HG03432 (cell line): Measurements from ENCODE around the gene HMOX2.

Source experiments
- ATAC-seq: cut with Tn5 transposase; IDR thresholded peaks from one replicate; pipeline ENCODE4 v1.9.1; 2021; ENCODE audit warnings: mild to moderate bottlenecking, moderate library complexity; ENCODE audit not compliant: unreplicated experiment

The HMOX2 gene

DNA sequence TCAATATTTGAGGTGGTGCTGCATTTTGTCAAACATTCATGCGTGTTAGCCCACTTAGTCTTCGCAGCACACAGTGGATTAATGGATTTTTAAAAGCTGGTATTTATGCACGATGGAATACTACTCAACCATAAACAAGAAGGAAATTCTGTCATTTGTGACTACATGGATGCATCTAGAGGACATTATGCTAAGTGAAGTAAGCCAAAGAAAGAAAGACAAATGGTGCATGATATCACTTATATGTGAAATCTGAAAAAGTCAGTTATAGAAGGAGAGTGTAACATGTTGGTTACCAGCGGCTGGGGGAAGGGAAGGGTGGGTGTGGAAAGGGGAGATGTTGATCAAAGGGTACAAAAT is 23.0 kb downstream of the HMOX2 start:
- ATAC-seq: no peak

DNA sequence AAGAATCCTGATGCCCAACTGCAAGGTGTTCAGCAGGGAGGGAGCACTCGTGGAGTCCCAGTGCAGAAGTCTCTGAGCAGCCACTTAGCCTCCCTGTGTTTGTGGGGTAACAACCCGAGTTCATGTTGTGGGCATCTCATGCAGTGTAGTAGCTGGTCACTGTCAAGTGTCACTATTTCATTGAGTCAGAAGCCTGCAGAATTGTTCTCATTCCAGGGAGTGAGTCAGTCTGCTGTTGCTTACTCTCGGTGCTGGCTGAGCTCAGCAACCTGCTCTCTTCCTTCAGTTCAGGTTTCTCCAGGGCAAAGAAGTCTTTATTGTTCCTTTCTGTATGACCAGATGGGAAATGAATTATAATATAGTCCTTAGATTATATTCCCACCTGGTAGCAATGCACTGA is 24.1 kb downstream of the HMOX2 start:
- ATAC-seq: no peak

DNA sequence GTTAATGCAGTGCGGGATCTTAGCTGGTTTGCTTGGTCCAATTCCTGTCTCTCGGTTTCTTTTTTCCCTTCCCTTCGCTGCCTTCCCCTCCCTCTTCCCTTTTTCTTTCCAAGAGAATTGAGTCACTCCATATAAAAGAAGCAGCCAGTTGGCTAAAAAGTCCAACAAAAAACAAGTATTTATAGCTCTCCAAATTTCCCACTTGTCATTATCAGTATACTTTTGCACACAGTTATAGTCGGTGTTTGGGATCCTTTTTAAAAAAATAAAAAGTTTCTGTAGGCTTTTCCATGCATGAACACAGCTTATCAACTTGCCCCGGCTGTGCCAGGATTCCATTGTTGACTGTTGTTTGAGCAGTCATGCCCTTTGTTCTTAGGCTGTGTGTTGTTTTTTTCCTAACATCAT is 24.9 kb downstream of the HMOX2 start:
- ATAC-seq: no peak

- ATAC-seq: peak; percentile 73
Measured at GRCh38 chr16:4505356-4506147, 29.4 kb downstream of the HMOX2 start.

GRCh38 chr16:4506450-4506849 is 30.3 kb downstream of the HMOX2 start:
- ATAC-seq: peak; percentile 67

GRCh38 chr16:4507588-4508345 is 31.6 kb downstream of the HMOX2 start:
- no peak for ATAC-seq

DNA sequence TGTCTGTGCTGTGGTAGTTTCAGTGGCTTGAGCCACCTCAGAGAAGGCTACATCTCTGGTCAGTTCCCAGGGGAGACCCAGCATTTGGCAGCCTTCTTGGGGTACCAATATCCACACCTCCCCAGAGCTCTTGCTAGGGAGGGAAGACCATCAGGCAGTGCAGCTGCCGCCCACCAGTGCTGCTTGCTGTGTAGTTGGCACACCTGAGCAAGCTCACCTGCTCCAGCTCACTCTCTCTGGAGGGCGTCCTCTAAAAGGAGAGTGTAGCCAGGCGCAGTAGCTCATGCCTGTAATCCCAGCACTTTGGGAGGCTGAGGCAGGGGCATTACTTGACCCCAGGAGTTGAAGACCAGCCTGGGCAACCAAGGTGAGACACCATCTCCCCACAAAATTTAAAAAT is 32.6 kb downstream of the HMOX2 start:
- ATAC-seq: no peak

- no peak for ATAC-seq
Measured at GRCh38 chr16:4509420-4509819, 33.2 kb downstream of the HMOX2 start.

- no peak for ATAC-seq
Measured at GRCh38 chr16:4510131-4510530, 33.9 kb downstream of the HMOX2 start.

DNA sequence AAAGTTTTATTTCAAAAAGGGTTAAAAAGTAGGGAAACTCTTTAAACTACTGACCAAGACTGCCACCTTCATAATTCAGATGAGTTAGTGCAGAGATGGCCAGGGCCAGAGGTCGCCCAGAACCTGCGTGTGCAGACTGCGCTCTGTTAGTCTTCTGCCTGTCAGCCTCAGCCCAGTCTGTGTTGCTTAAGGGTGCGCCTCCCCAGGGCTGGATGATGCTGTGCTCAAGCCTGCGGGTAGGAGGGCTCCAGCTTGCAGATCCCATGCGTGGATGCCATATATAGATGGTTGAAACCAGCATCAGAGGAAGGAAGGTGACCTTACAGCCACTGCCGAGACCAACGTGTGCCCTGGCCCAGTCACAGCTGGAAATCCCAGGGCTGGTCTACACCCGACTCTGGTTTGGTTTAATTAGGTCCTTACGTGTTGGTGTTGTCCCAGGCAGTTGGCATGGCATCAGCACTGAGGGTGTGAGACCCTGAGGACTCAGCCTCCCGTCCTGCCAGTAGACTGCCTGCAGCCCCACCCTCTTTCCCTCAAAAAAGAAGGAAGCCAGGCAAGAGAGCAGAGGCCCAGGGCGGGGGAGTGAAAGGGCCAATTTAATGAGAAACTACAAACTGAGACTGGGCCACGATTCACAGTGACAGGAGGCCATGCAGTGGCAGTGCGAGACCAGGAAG is 34.7 kb downstream of the HMOX2 start:
- no peak for ATAC-seq

DNA sequence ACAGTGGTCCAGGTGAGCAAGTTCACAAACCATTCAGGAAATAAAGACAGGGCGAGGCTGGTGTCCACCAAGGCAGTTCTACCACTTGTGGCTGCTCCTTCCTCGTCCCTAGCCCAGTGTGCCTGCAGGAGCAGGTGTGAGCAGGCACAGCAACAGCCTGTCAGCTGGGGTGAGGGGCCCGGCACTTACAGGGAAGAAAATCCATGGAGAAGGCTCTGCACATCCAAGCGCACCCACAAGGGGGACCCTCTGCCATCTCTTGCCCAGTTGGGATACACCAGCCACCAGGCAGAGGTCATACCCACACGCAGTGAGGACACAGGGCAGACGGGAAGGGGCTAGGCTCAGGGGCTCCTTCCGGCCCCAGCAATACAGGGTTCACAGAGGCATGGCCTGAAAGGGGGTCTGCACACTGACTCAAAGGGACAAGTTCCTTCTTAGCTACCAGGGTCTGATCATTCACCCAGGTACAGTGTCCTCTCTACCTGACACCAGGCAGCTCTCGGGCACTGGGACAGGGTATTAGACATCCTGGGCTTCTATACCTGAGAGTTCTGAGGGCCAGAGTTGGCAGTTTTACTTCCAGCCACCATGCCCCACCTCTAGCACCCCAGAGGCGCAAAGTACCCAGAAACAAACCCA is 35.4 kb downstream of the HMOX2 start:
- no peak for ATAC-seq

DNA sequence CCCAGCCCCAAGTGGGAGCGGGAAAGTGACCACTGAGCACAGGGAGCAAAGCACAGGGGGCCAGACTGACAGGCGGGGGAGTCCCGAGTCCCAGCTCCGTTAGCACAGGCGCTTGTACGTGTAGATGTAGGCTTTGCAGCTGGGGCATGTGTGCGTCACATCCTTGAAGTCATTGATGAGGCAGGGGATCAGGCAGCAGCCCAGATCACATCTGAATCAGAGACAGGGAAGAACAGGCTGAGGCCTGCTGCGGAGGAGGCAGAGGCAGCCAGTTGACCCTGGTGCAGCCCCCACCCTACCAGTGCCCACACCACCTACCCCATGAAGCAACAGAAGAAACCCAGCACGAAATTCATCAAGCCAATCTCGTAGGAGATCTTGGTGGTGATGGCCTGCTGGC is 36.3 kb downstream of the HMOX2 start:
- ATAC-seq: no peak

- no peak for ATAC-seq
Measured at GRCh38 chr16:4513086-4513860, 37.1 kb downstream of the HMOX2 start.

GRCh38 chr16:4513881-4514280 is 37.7 kb downstream of the HMOX2 start:
- no peak for ATAC-seq

GRCh38 chr16:4514606-4515005 is 38.4 kb downstream of the HMOX2 start:
- ATAC-seq: no peak

GRCh38 chr16:4515611-4516233 is 39.5 kb downstream of the HMOX2 start:
- peak; percentile 70 for ATAC-seq

DNA sequence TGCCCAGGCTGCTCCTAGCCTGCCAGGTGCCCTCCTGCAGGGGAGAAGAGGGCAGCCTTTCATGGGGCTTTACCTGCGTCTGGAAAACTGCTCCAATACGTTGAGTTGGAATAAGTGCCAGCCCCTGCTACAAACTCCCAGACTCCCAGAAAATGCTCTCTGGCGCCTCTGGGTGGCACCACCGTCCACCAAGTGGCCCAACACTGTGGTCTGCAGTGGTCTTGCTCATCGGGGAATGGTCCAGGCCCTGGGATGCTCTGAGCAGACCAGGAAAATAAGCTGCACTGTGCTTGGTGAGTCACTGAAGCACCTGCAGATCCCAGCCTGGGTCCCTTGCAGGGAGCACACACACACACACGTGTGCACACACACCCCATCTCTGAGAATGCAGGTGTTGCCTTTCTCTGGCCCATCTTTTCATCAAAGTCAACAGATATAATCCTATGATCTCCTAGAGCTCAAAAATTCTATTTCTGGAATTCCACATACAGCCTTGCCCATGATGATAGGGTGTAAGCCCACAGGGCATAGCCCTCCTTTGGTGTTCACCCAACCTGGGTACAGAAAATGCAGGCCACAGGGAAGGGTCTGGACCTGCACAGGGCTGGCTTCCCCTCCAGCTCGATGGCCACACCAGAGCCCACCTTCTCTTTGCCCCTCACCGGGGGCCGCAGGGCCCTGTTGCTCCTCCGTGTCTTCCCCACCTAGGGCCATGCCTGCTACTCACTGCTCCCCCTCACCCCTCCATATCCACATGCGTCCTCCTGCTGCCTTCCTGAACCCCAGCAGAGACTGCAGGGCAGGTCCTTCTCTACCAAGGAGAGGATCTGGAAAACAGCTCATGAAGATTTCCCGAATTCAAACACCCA is 41.8 kb downstream of the HMOX2 start:
- no peak for ATAC-seq

DNA sequence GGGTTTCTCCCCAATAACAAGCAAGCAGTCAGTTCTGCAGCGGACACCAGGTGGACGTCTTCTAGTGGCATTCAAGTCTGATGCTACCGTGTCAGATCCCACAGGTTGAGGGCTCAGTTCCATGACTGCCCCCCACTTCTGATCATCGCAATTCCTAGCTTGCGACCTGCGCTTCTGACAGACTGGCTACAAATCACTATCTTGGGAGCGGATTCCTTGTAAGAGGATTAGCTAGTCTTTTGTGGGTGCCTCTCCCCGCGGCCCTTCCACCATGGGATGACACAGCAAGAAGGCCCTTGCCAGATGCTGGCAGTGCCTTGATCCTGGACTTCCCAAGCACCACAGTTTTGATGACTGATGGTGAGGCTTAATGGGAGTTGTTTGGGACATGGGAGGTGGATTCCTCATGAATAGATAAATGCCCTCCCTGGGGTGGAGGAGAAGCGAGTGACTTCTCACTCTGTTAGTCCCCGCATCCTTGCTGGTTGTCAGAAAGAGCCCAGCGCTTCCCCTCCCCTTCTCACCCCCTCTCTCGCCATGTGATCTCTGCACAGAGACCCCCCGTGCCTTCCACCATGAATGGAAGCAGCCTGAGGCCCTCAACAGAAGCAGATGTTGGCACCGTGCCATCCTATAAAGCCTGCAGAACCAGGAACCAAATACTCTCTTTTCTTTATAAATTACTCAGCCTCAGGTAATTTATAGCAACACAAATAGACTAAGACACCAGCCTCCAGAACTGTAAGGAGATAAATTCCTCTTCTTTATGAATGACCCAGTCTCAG is 43.3 kb downstream of the HMOX2 start:
- no peak for ATAC-seq
